Psoas muscle (tissue), 8 donors: ENCODE data around the gene SLC44A2. TPM values are rescaled to one million over a fixed set of nuclear protein-coding genes. Genes with fewer than 3 reads are reported as not detected.

Experiments used
- ATAC-seq, 4 donors: fragments of 200-7000 bp; cut with Tn5 transposase; one replicate each; pipeline ENCODE4 v1.9.1; 2020; ENCODE audit warnings: moderate library complexity in 3 of 4, mild to moderate bottlenecking in 2 of 4
- DNase-seq, 2 donors: peaks; one replicate each; pipeline ENCODE4 v3.0.0-alpha.2; 2020
- H3K27ac ChIP-seq: fragments of 200-600 bp; one replicate; pipeline ENCODE4 v1.8.0; 2022
- H3K27me3 ChIP-seq, 3 donors: fragments of 200-600 bp in 1 of 3; one replicate each; pipeline versions ENCODE4 v1.6.1 to v1.8.0; 2013 to 2022; ENCODE audit warnings: low read length in 2 of 3, mild to moderate bottlenecking in 2 of 3, moderate library complexity in 1 of 3; ENCODE audit not compliant: insufficient read depth in 3 of 3
- H3K36me3 ChIP-seq, 2 donors: fragments of 200-600 bp in 1 of 2; one replicate each; pipeline versions ENCODE4 v1.6.1 to v1.8.0; 2013 to 2022; ENCODE audit warnings: low read depth in 1 of 2, mild to moderate bottlenecking in 1 of 2, moderate library complexity in 1 of 2; ENCODE audit not compliant: insufficient read depth in 1 of 2
- H3K4me1 ChIP-seq: fragments of 200-600 bp; one replicate; pipeline ENCODE4 v1.8.0; 2022
- H3K4me3 ChIP-seq: fragments of 200-600 bp; one replicate; pipeline ENCODE4 v1.8.0; 2022; ENCODE audit warnings: mild to moderate bottlenecking
- H3K9me3 ChIP-seq: fragments of 200-600 bp; one replicate; pipeline ENCODE4 v1.8.0; 2022
- WGBS, 3 donors: extraction: QIAGEN DNeasy Blood & Tissue Kit; methylation state at CpG; one replicate each; pipeline versions ENCODE4 v1.1.6 to v1.1.7; 2013; 5-methylcytosine and 5-hydroxymethylcytosine counted together
- intact Hi-C, 2 donors: fragments of 100-400 bp; cut with DNase I; formaldehyde crosslinking; loops; one replicate each; pipeline versions ENCODE4 v1.11.0 to v1.14.2; 2022
- polyA plus RNA-seq, 3 donors: library from polyadenylated mRNA; stranded (reverse); fragments of 200-250 nt; gene quantifications; one replicate each; pipeline ENCODE4 v1.2.3, GENCODE V29; 2013
- total RNA-seq, 4 donors: library from RNA; stranded (reverse); fragmentation: NEBNext Ultra II Directional in 2 of 4; extraction: Animal tissue kit (Norgen Biotek cat#: 25700) in 2 of 4; gene quantifications; one replicate each; pipeline versions ENCODE4 v1.2.1 to v1.2.4, GENCODE V29; 2021 to 2023
- TF ChIP-seq, protein P1 (sequence below): fragments of 200-600 bp; IDR thresholded peaks from one replicate; pipeline ENCODE4 v1.8.0; 2022; ENCODE audit warnings: antibody characterized with exemption
- donor health status: healthy with polysubstance abuse.
- donor health status: DM: no; HTN: no; CAD: no; lungs with moderate emphysema.
- donor health status: Bipolar disorder and iron deficiency.
- donor health status: healthy.
- donor health status: DM: yes; HTN: yes; CAD: no.
- donor health status: DM: no; HTN: no; CAD: no.
- donor health status: DM: no; HTN: no; CAD: no.
- donor health status: DM: yes; HTN: yes; CAD: no.

Gene SLC44A2
- total and polyA plus RNA-seq, 7 donors = 36.3 to 104 (median 73.8) TPM

DNA sequence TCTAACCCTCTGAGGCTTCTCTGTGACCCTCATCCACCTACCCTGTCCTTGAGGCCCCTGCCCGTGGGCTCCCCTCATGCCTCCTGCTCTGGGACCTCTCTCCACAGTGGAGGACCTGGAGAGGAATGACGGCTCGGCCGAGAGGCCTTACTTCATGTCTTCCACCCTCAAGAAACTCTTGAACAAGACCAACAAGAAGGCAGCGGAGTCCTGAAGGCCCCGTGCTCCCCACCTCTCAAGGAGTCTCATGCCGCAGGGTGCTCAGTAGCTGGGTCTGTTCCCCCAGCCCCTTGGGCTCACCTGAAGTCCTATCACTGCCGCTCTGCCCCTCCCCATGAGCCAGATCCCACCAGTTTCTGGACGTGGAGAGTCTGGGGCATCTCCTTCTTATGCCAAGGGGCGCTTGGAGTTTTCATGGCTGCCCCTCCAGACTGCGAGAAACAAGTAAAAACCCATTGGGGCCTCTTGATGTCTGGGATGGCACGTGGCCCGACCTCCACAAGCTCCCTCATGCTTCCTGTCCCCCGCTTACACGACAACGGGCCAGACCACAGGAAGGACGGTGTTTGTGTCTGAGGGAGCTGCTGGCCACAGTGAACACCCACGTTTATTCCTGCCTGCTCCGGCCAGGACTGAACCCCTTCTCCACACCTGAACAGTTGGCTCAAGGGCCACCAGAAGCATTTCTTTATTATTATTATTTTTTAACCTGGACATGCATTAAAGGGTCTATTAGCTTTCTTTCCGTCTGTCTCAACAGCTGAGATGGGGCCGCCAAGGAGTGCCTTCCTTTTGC is 18.0 kb downstream of the SLC44A2 start:
- TF ChIP-seq, protein P1, sequence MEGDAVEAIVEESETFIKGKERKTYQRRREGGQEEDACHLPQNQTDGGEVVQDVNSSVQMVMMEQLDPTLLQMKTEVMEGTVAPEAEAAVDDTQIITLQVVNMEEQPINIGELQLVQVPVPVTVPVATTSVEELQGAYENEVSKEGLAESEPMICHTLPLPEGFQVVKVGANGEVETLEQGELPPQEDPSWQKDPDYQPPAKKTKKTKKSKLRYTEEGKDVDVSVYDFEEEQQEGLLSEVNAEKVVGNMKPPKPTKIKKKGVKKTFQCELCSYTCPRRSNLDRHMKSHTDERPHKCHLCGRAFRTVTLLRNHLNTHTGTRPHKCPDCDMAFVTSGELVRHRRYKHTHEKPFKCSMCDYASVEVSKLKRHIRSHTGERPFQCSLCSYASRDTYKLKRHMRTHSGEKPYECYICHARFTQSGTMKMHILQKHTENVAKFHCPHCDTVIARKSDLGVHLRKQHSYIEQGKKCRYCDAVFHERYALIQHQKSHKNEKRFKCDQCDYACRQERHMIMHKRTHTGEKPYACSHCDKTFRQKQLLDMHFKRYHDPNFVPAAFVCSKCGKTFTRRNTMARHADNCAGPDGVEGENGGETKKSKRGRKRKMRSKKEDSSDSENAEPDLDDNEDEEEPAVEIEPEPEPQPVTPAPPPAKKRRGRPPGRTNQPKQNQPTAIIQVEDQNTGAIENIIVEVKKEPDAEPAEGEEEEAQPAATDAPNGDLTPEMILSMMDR = no peak
- 57 to 60% (median 58%) methylated on average over 21 of the region's 21 CpGs for WGBS, 3 donors
- Histone ChIP-seq H3K36me3 (peaks cover 3 to 52% of the 10 kb centered on the region in 2 donors), H3K9me3 (no peaks in the 10 kb centered on the region), H3K4me3 (no peak overlapping the region), H3K4me1 (peaks cover 8% of the 10 kb centered on the region), H3K27ac (peak overlapping the region; percentile 46), H3K27me3 (no peaks in the 10 kb centered on the region)
- DNase-seq (no peak), ATAC-seq (no peak)
- intact Hi-C loops = no loop called here

DNA sequence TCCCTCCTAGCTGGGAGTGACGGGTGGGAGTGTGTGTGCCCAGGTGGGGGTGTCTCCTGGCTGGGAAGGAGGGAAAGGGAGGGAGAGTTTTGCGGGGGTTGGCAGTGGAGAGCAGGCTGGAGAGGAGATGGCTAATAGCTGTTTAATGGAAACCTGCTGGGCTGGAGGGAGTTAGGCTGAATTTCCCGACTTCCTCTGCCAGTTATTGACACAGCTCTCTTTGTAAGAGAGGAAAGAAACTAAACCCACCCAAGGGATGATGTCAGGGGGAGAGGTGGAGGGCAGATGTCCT is 18.6 kb downstream of the SLC44A2 start:
- H3K4me1 ChIP-seq = peaks cover 8% of the 10 kb centered on the region
- peaks cover 3 to 46% of the 10 kb centered on the region in 2 donors for H3K36me3 ChIP-seq
- H3K4me3 ChIP-seq = no peak overlapping the region
- H3K27ac ChIP-seq = peak overlapping the region; percentile 46
- intact Hi-C loops = loop anchor here (1.0 kb wide), 1 partner anchor 63 kb away; no protein-coding TSS in a partner anchor
- 26 to 38% (median 35%) methylated on average over 3 of the region's 3 CpGs for WGBS, 3 donors
- TF ChIP-seq, protein P1 = no peak
- H3K9me3 ChIP-seq = no peaks in the 10 kb centered on the region
- ATAC-seq (peak in 3 of 4 donors; percentile 8 to 17 (median 9)), DNase-seq (no peak)
- H3K27me3 ChIP-seq = no peaks in the 10 kb centered on the region

DNA sequence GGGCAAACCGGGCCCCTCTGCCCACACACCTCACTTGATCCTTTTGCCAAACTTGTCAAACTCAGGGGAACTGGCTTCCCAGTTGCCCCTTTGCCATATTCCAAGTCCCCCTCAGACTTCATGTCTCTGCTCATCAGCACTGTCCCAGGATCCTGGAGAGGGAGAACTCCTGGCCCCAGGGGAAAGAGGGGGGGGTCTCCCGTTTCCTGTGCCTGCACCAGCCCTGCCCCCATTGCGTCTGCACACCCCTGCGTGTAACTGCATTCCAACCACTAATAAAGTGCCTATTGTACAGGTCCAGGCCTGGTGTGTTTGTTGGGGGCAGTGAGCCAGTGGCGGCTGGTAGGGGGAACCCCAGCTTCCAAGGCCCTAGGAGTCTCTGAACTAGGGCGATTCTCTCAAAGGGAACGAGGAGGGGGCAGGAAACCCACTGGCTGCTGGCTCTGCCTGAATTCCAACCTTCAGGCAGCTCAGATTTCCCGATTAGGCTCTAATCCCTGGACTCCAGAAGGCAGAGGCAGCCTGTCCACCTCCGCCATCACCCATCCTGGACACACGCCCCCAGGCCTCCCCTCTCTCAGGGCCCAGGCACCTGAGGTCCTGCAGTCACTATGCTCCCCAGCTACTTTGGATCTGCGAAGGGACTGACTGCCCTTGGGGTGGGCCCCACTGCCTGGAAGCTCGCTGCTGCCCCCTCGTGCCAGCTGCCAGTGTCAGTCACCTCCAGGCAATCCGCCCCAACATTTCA is 19.1 kb downstream of the SLC44A2 start:
- WGBS, 3 donors = 6 to 15% (median 7%) methylated on average over 14 of the region's 14 CpGs
- TF ChIP-seq, protein P1 = peak; percentile 89
- Histone ChIP-seq H3K4me1 (peaks cover 8% of the 10 kb centered on the region), H3K27ac (peak overlapping the region; percentile 46), H3K36me3 (peaks cover 3 to 41% of the 10 kb centered on the region in 2 donors), H3K9me3 (no peaks in the 10 kb centered on the region), H3K4me3 (peak overlapping the region; percentile 4), H3K27me3 (no peaks in the 10 kb centered on the region)
- intact Hi-C loops = loop anchor here (1.0 kb wide), 1 partner anchor 63 kb away; no protein-coding TSS in a partner anchor
- ATAC-seq = peak; percentile 93 to 97 (median 94)
- DNase-seq = peak; percentile 87 to 93

DNA sequence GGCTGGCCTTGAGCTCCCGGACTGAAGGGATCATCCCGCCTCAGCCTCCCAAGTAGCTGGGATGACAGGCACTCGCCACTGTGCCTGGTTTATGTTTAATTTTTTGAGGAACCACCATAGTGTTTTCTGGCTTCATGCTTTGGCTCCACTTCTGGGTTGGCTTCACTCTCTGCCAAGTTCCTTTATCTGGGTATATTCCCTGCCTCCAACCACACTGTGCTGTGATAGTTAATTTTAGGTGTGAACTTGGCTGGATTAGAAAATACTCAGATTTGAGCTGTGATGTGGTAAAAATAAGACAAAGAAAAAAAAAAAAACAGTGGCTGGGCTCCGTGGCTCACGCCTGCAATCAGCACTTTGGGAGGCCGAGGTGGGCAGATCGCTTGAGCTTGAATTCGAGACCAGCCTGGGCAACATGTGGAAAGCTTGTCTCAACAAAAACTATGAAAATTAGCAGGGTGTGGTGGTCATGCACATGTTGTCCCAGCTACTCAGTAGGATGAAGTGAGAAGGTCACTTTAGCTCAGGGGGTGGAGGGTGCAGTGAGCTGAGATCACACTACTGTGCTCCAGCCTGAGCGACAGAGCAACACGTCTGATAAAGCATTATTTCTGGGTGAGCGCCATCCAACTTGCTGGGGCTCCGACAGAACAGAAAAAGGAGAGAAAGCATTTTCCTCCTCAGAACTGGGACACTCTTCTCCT is 21.3 kb downstream of the SLC44A2 start:
- no peak overlapping the region for H3K27ac ChIP-seq
- peaks cover 8% of the 10 kb centered on the region for H3K4me1 ChIP-seq
- no peak overlapping the region for H3K4me3 ChIP-seq
- no peak for DNase-seq
- 67 to 74% (median 68%) methylated on average over 12 of the region's 12 CpGs for WGBS, 3 donors
- ATAC-seq = no peak
- intact Hi-C loops = no loop called here
- H3K36me3 ChIP-seq = peaks cover 1 to 19% of the 10 kb centered on the region in 2 donors
- no peaks in the 10 kb centered on the region for H3K9me3 ChIP-seq
- TF ChIP-seq, protein P1 = no peak
- H3K27me3 ChIP-seq = no peaks in the 10 kb centered on the region
